Prostate gland (tissue), 2 donors: ENCODE data around the gene PRKG1. TPM values are rescaled to one million over a fixed set of nuclear protein-coding genes. Genes with fewer than 3 reads are reported as not detected.

Experiments
- DNase-seq: peaks from one replicate; pipeline ENCODE4 v3.0.0-alpha.2; 2019; ENCODE audit warnings: low spot score
- H3K27ac ChIP-seq, 2 donors: fragments of 200-600 bp; sonication (generic); 2 replicates each; pipeline ENCODE4 v1.5.1; 2017 to 2019
- H3K27me3 ChIP-seq: fragments of 200-600 bp; sonication (generic); replicated peaks from 2 replicates; pipeline ENCODE4 v1.5.1; 2019; ENCODE audit not compliant: insufficient read depth
- H3K36me3 ChIP-seq, 2 donors: fragments of 200-600 bp; sonication (generic); 1 replicate in 1 of 2; 2 replicates in 1 of 2; pipeline versions ENCODE4 v1.5.1 to v1.8.1; 2017 to 2019
- H3K4me1 ChIP-seq: fragments of 200-600 bp; sonication (generic); replicated peaks from 2 replicates; pipeline ENCODE4 v1.5.1; 2019
- H3K4me3 ChIP-seq, 2 donors: fragments of 200-600 bp; sonication (generic); 2 replicates each; pipeline ENCODE4 v1.5.1; 2017 to 2019
- H3K9me3 ChIP-seq: fragments of 200-600 bp; sonication (generic); 2 replicates; pipeline ENCODE4 v1.5.1; 2017
- POLR2A ChIP-seq: fragments of 450-650 bp; IDR thresholded peaks from one replicate; pipeline ENCODE4 v1.6.1; 2016; ENCODE audit warnings: antibody characterized with exemption, mild to moderate bottlenecking
- POLR2AphosphoS5 ChIP-seq: sonication (generic); formaldehyde crosslinking; IDR thresholded peaks from one replicate; pipeline ENCODE4 v1.6.1; 2017; ENCODE audit warnings: antibody characterized with exemption
- WGBS: methylation state at CpG from one replicate; pipeline ENCODE4 v1.1.5; 2018; 5-methylcytosine and 5-hydroxymethylcytosine counted together
- intact Hi-C: fragments of 100-400 bp; cut with DNase I; formaldehyde crosslinking; loops from one replicate; pipeline ENCODE4 v1.14.2; 2022
- total RNA-seq, 2 donors: library from RNA; depleted of rRNA; stranded (reverse); fragments of >200 nt; gene quantifications; one replicate each; pipeline ENCODE4 v1.1.0, GENCODE V29; 2016
- TF ChIP-seq, protein P1 (sequence below), 4 experiments: fragments of 200-600 bp in 2 of 4; fragments of 450-650 bp in 2 of 4; sonication (generic) in 2 of 4; IDR thresholded peaks; 1 replicate in 3 of 4; 2 replicates in 1 of 4; pipeline ENCODE4 v1.5.1; 2016 to 2019; ENCODE audit warnings: antibody characterized with exemption in 4 of 4, mild to moderate bottlenecking in 2 of 4, moderate library complexity in 2 of 4

Gene PRKG1
- total RNA-seq, 2 donors from 2014 or later = 2.7 to 9.0 TPM

GRCh38 chr10:51993475-51993874 is 919.2 kb downstream of the PRKG1 start:
- Histone ChIP-seq H3K36me3 (no peaks in the 10 kb centered on the region), H3K27ac (no peak overlapping the region), H3K27me3 (no peaks in the 10 kb centered on the region), H3K4me3 (no peak overlapping the region), H3K4me1 (no peaks in the 10 kb centered on the region), H3K9me3 (no peaks in the 10 kb centered on the region)
- DNase-seq = no peak
- WGBS = 72% methylated on average over 1 of the region's 1 CpG
- TF ChIP-seq POLR2AphosphoS5 (no peak), POLR2A (no peak)
- TF ChIP-seq, protein P1, sequence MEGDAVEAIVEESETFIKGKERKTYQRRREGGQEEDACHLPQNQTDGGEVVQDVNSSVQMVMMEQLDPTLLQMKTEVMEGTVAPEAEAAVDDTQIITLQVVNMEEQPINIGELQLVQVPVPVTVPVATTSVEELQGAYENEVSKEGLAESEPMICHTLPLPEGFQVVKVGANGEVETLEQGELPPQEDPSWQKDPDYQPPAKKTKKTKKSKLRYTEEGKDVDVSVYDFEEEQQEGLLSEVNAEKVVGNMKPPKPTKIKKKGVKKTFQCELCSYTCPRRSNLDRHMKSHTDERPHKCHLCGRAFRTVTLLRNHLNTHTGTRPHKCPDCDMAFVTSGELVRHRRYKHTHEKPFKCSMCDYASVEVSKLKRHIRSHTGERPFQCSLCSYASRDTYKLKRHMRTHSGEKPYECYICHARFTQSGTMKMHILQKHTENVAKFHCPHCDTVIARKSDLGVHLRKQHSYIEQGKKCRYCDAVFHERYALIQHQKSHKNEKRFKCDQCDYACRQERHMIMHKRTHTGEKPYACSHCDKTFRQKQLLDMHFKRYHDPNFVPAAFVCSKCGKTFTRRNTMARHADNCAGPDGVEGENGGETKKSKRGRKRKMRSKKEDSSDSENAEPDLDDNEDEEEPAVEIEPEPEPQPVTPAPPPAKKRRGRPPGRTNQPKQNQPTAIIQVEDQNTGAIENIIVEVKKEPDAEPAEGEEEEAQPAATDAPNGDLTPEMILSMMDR (IDR thresholded peaks at IDR 0.05) = no peak
- intact Hi-C loops = no loop called here

DNA sequence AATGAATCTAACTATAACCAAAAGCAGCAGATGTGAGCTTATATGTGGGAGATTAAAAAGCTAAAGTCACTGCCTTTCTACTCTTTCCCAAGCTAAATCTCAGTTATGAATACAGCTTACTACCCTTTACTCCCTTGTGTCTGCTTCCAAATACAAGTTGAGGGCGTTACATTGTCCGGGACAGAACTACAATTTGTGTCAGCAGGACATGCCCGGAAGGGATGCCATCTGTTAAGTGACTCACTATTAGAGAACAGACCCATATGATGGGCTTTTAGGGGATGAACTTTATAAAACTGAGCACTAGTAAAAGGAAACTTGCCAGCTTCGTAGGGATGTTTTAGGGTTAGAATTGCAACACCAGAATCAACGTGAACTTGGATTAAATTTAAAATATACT is 924.8 kb downstream of the PRKG1 start:
- 46% methylated on average over 5 of the region's 5 CpGs for WGBS
- H3K27me3 ChIP-seq = no peaks in the 10 kb centered on the region
- H3K9me3 ChIP-seq = no peaks in the 10 kb centered on the region
- H3K4me3 ChIP-seq = no peak overlapping the region
- H3K4me1 ChIP-seq = no peaks in the 10 kb centered on the region
- no peak for DNase-seq
- H3K27ac ChIP-seq = no peak overlapping the region
- no peaks in the 10 kb centered on the region for H3K36me3 ChIP-seq
- TF ChIP-seq POLR2AphosphoS5 = no peak
- no peak for TF ChIP-seq POLR2A
- TF ChIP-seq, protein P1 (IDR thresholded peaks at IDR 0.05) = no peak
- intact Hi-C loops = no loop called here

DNA sequence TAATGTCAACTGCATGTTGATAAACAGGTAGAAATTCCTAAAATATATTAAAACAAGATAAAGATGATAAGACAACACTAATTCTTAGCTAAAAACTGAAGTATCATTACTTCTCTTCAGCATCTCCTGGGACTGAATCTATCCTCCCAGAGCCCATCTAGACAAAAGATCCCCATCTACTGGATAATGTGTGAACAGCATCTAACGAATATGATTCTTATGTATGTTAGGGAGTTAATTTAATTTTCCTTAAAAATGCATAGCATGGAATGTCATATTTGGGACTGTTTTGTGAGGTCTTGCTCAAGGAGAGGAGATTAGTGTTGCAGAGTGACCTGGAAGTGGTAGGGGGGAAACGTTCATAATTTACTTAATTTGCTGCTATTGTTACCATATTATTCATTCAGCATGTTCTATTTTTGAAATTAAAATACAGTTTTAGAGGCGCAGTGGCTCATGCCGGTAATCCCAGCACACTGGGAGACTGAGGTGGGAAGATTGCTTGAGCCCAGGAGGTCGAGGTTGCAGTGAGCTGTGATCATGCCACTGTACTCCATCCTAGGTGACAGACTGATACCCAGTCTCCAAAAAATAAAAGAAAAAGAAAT is 930.2 kb downstream of the PRKG1 start:
- Histone ChIP-seq H3K4me1 (no peaks in the 10 kb centered on the region), H3K4me3 (no peak overlapping the region), H3K27me3 (no peaks in the 10 kb centered on the region), H3K36me3 (no peaks in the 10 kb centered on the region), H3K9me3 (no peaks in the 10 kb centered on the region), H3K27ac (no peak overlapping the region)
- no peak for DNase-seq
- no peak for TF ChIP-seq POLR2A
- TF ChIP-seq, protein P1 (IDR thresholded peaks at IDR 0.05) = peak in 2 of 4 experiments; percentile 32 to 45
- TF ChIP-seq POLR2AphosphoS5 = no peak
- WGBS = 49% methylated on average over 5 of the region's 5 CpGs
- intact Hi-C loops = no loop called here

DNA sequence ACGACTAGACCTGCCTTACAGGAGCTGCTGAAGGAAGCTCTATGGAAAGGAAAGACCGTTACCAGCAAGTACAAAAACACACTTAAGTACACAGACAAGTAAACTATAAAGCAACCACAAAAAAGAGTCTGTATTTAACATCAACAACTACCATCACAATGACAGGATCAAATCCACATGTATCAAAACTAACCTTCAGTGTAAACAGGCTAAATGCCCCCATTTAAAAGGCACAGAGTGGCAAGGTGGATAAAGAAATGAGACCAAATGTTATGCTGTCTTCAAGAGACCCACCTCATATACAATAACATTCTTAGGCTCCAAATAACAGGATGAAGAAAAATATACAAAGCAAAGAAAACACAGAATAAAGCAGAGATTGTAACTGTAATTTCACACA is 932.8 kb downstream of the PRKG1 start:
- no peaks in the 10 kb centered on the region for H3K36me3 ChIP-seq
- DNase-seq = no peak
- H3K27ac ChIP-seq = no peak overlapping the region
- no peaks in the 10 kb centered on the region for H3K4me1 ChIP-seq
- H3K4me3 ChIP-seq = no peak overlapping the region
- H3K9me3 ChIP-seq = no peaks in the 10 kb centered on the region
- intact Hi-C loops = no loop called here
- no peaks in the 10 kb centered on the region for H3K27me3 ChIP-seq
- WGBS = 89% methylated on average over 2 of the region's 2 CpGs
- TF ChIP-seq POLR2AphosphoS5 (no peak), POLR2A (no peak)
- TF ChIP-seq, protein P1 (IDR thresholded peaks at IDR 0.05) = no peak

DNA sequence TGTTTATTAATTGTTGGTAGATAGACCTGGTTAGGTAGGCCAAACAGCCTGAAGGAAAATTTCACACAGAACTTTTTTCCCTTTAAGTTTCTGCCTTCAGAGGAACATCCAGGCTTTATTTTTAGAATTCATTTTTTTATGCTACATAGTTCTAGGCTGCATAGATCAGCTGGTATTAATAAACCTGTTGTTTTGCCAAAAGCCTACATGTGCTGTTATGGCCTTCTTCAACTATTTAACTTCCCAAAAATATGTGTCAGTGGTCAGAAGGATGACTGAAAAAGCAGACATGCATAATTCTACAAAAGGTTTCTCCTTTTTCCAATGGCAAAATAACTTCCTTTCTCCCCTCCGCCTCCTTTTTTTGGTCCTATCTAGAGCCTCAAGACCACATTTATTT is 936.8 kb downstream of the PRKG1 start:
- TF ChIP-seq POLR2A = no peak
- TF ChIP-seq POLR2AphosphoS5 = no peak
- TF ChIP-seq, protein P1 (IDR thresholded peaks at IDR 0.05) = no peak
- WGBS = 88% methylated on average over 1 of the region's 1 CpG
- intact Hi-C loops = no loop called here
- H3K27me3 ChIP-seq = no peaks in the 10 kb centered on the region
- H3K27ac ChIP-seq = no peak overlapping the region
- no peaks in the 10 kb centered on the region for H3K9me3 ChIP-seq
- no peaks in the 10 kb centered on the region for H3K4me1 ChIP-seq
- no peaks in the 10 kb centered on the region for H3K36me3 ChIP-seq
- DNase-seq = no peak
- no peak overlapping the region for H3K4me3 ChIP-seq
